Calu3 (cell line): ENCODE results near the gene CELSR2. TPM values are rescaled to one million over a fixed set of nuclear protein-coding genes. Genes with fewer than 3 reads are reported as not detected.

Source experiments
- BruUV-seq: library from RNA; stranded (reverse); fragments of 400-500 nt; replicated peaks from 2 replicates; lab custom pipeline; 2021; lab: Mats Ljungman, UMichigan
- CTCF ChIA-PET: fragments of 300-600 bp; sonication (Branson Sonifier 250); formaldehyde crosslinking; loops from one replicate; lab custom pipeline; 2022; ENCODE audit warnings: antibody characterized with exemption; lab: Charles Lee
- DNase-seq: peaks from one replicate; pipeline ENCODE4 v3.0.0; 2022
- H3K27ac Mint-ChIP-seq: one replicate; pipeline ENCODE4 v1.8.0; 2022; ENCODE audit warnings: mixed read lengths; ENCODE audit not compliant: unreplicated experiment
- H3K27me3 Mint-ChIP-seq: one replicate; pipeline ENCODE4 v1.8.0; 2022; ENCODE audit warnings: mixed read lengths; ENCODE audit not compliant: unreplicated experiment
- H3K36me3 Mint-ChIP-seq: one replicate; pipeline ENCODE4 v1.8.0; 2022; ENCODE audit warnings: mild to moderate bottlenecking, moderate library complexity, mixed read lengths; ENCODE audit not compliant: insufficient read depth, unreplicated experiment
- H3K4me1 Mint-ChIP-seq: one replicate; pipeline ENCODE4 v1.8.0; 2022; ENCODE audit warnings: mild to moderate bottlenecking, low read depth, mixed read lengths; ENCODE audit not compliant: unreplicated experiment
- H3K4me3 Mint-ChIP-seq: one replicate; pipeline ENCODE4 v1.8.0; 2022; ENCODE audit warnings: mild to moderate bottlenecking, low read depth, moderate library complexity, mixed read lengths; ENCODE audit not compliant: unreplicated experiment
- H3K9me3 Mint-ChIP-seq: one replicate; pipeline ENCODE4 v1.8.0; 2022; ENCODE audit warnings: low read depth, mixed read lengths; ENCODE audit not compliant: unreplicated experiment
- CTCF ChIP-seq: fragments of 200-600 bp; IDR thresholded peaks from one replicate; pipeline ENCODE4 v1.8.0; 2022; ENCODE audit warnings: antibody characterized with exemption; ENCODE audit not compliant: unreplicated experiment
- intact Hi-C: fragments of 100-400 bp; cut with micrococcal nuclease; formaldehyde crosslinking; loops from one replicate; pipeline ENCODE4 v1.10.0; 2022; ENCODE audit not compliant: unreplicated experiment
- total RNA-seq: library from RNA; stranded (reverse); gene quantifications from 2 replicates; pipeline ENCODE4 v1.2.3, GENCODE V29; 2022

The CELSR2 gene
- total RNA-seq, 1 experiment from 2014 or later, result 5.3 TPM

- CTCF ChIA-PET, result interaction anchor here (0.6 to 1.0 kb wide), 2 partner anchors 11 to 19 kb away, joined by 3 to 5 read pairs; no protein-coding TSS in a partner anchor
- TF ChIP-seq CTCF, result no peak
- Mint-ChIP-seq H3K9me3 (no peaks in the 10 kb centered on the region), H3K36me3 (no peaks in the 10 kb centered on the region), H3K4me3 (no peak within 1 kb of the TSS), H3K4me1 (no peaks in the 10 kb centered on the region), H3K27me3 (no peaks in the 10 kb centered on the region), H3K27ac (no peak within 1 kb of the TSS)
- intact Hi-C loops, result no loop called here
- DNase-seq, result no peak
- no TSS peak for BruUV-seq
These were observed 57.5 kb downstream of the CELSR2 start, which contains the start of gene MYBPHL for GRCh38 chr1:109306832-109307273. Gene MYBPHL, minus strand, starts transcription at chr1:109307011. Its CDS starts 20 bp downstream, at chr1:109306991.

GRCh38 chr1:109307274-109308021 is 58.1 kb downstream of the CELSR2 start:
- Mint-ChIP-seq H3K27me3 (no peaks in the 10 kb centered on the region), H3K27ac (no peak overlapping the region), H3K9me3 (no peaks in the 10 kb centered on the region)

GRCh38 chr1:109309347-109309746 is 60.0 kb downstream of the CELSR2 start:
- H3K27me3 Mint-ChIP-seq, result no peaks in the 10 kb centered on the region
- H3K27ac Mint-ChIP-seq, result no peak overlapping the region
- CTCF ChIA-PET, result no interaction called here
- H3K4me3 Mint-ChIP-seq, result no peak overlapping the region
- no peak for DNase-seq
- no peak for TF ChIP-seq CTCF
- no peaks in the 10 kb centered on the region for H3K36me3 Mint-ChIP-seq
- no peaks in the 10 kb centered on the region for H3K9me3 Mint-ChIP-seq
- no TSS peak for BruUV-seq
- intact Hi-C loops, result no loop called here
- H3K4me1 Mint-ChIP-seq, result no peaks in the 10 kb centered on the region

More at GRCh38 chr1:109307274-109308021, 58.1 kb downstream of the CELSR2 start:
- H3K36me3 Mint-ChIP-seq, result no peaks in the 10 kb centered on the region
- intact Hi-C loops, result no loop called here
- TF ChIP-seq CTCF, result no peak
- no peaks in the 10 kb centered on the region for H3K4me1 Mint-ChIP-seq
- BruUV-seq, result no TSS peak
- no peak overlapping the region for H3K4me3 Mint-ChIP-seq
- CTCF ChIA-PET, result interaction anchor here (0.6 to 1.0 kb wide), 2 partner anchors 10 to 20 kb away, joined by 3 to 5 read pairs; no protein-coding TSS in a partner anchor
- peak; percentile 10 for DNase-seq

- Mint-ChIP-seq H3K27ac (no peak overlapping the region), H3K4me3 (no peak overlapping the region), H3K36me3 (no peaks in the 10 kb centered on the region), H3K9me3 (no peaks in the 10 kb centered on the region), H3K4me1 (no peaks in the 10 kb centered on the region), H3K27me3 (no peaks in the 10 kb centered on the region)
- BruUV-seq, result TSS peak; percentile 35
- TF ChIP-seq CTCF, result no peak
- no peak for DNase-seq
- CTCF ChIA-PET, result no interaction called here
- intact Hi-C loops, result no loop called here
These were observed 62.9 kb downstream of the CELSR2 start for GRCh38 chr1:109312246-109312645.
